Panc1 (cell line): Measurements from ENCODE around the gene FARS2.

Experiments used
- CTCF ChIP-seq: fragments of 450-650 bp; IDR thresholded peaks from 2 replicates; pipeline ENCODE4 v1.5.1; 2017; ENCODE audit warnings: mild to moderate bottlenecking
- POLR2AphosphoS5 ChIP-seq: IDR thresholded peaks from 2 replicates; pipeline ENCODE4 v1.6.1; 2012; ENCODE audit warnings: mild to moderate bottlenecking, low read depth, low read length, moderate library complexity
- REST ChIP-seq, 2 experiments: IDR thresholded peaks; 2 replicates each; pipeline ENCODE4 v1.6.1; 2011 to 2012; ENCODE audit warnings: low read depth in 2 of 2, control low read depth in 1 of 2, low read length in 1 of 2, mild to moderate bottlenecking in 1 of 2, moderate library complexity in 1 of 2; ENCODE audit not compliant: insufficient read depth in 1 of 2
- SIN3A ChIP-seq: IDR thresholded peaks from 2 replicates; pipeline ENCODE4 v1.6.1; 2012; ENCODE audit warnings: low read depth, mild to moderate bottlenecking, low read length, moderate library complexity, borderline replicate concordance; ENCODE audit not compliant: insufficient read depth

- TF ChIP-seq CTCF = no peak
- TF ChIP-seq REST (IDR thresholded peaks at IDR 0.05; ENCODE audit: insufficient read depth in 1 of 2, low read depth in 2 of 2, low read length in 1 of 2) = no peak
- no peak for TF ChIP-seq POLR2AphosphoS5
- no peak for TF ChIP-seq SIN3A
These were observed 42.2 kb upstream of the FARS2 start for GRCh38 chr6:5219011-5219691.
